ENCODE results near the gene GLDN. TPM values are rescaled to one million over a fixed set of nuclear protein-coding genes. Genes with fewer than 3 reads are reported as not detected.

GLDN gene
- total RNA-seq, 4 donors from 2014 or later: 68.6 to 85.4 (median 79.3) TPM

GRCh38 chr15:51380999-51381806, 39.7 kb downstream of the GLDN start:
- 21 to 28% methylated on average over 14 of the region's 14 CpGs for WGBS, 2 donors
- DNase-seq (ENCODE audit: low spot score in 2 of 2): peak in 1 of 2 donors; percentile 60
- no peaks in the 10 kb centered on the region for H3K27me3 ChIP-seq
- no peak overlapping the region for H3K4me3 ChIP-seq
- no peaks in the 10 kb centered on the region for H3K9me3 ChIP-seq
- TF ChIP-seq EP300 (IDR thresholded peaks at IDR 0.05): no peak
- TF ChIP-seq CTCF (IDR thresholded peaks at IDR 0.05): peak; percentile 81 to 95 (median 87)
- H3K27ac ChIP-seq: no peak overlapping the region
- H3K36me3 ChIP-seq: no peaks in the 10 kb centered on the region
- H3K4me1 ChIP-seq: peaks cover 0 to 11% (median 0%) of the 10 kb centered on the region in 4 donors

GRCh38 chr15:51382787-51383186, 41.3 kb downstream of the GLDN start:
- no peak overlapping the region for H3K27ac ChIP-seq
- TF ChIP-seq POLR2A (IDR thresholded peaks at IDR 0.05) (no peak), CTCF (IDR thresholded peaks at IDR 0.05) (peak in 3 of 5 experiments; percentile 23 to 50 (median 41)), EP300 (IDR thresholded peaks at IDR 0.05) (no peak)
- H3K9me3 ChIP-seq: no peaks in the 10 kb centered on the region
- H3K36me3 ChIP-seq: no peaks in the 10 kb centered on the region
- DNase-seq (ENCODE audit: low spot score in 2 of 2): peak in 1 of 2 donors; percentile 36
- peaks cover 0 to 11% (median 0%) of the 10 kb centered on the region in 4 donors for H3K4me1 ChIP-seq
- no peak overlapping the region for H3K4me3 ChIP-seq
- 20 to 29% methylated on average over 4 of the region's 4 CpGs for WGBS, 2 donors
- no peaks in the 10 kb centered on the region for H3K27me3 ChIP-seq

GRCh38 chr15:51386029-51386428, 44.6 kb downstream of the GLDN start:
- no peaks in the 10 kb centered on the region for H3K36me3 ChIP-seq
- H3K4me3 ChIP-seq: no peak overlapping the region
- 70 to 73% methylated on average over 7 to 8 of the region's 8 CpGs for WGBS, 2 donors
- H3K4me1 ChIP-seq: peaks cover 0 to 2% (median 0%) of the 10 kb centered on the region in 4 donors
- no peak overlapping the region for H3K27ac ChIP-seq
- no peak for DNase-seq (ENCODE audit: low spot score in 2 of 2)
- H3K9me3 ChIP-seq: no peaks in the 10 kb centered on the region
- no peak for TF ChIP-seq EP300 (IDR thresholded peaks at IDR 0.05)
- no peak for TF ChIP-seq POLR2A (IDR thresholded peaks at IDR 0.05)
- TF ChIP-seq CTCF (IDR thresholded peaks at IDR 0.05): no peak
- H3K27me3 ChIP-seq: no peaks in the 10 kb centered on the region

GRCh38 chr15:51386486-51386885, 45.0 kb downstream of the GLDN start:
- 84 to 90% methylated on average over 12 of the region's 12 CpGs for WGBS, 2 donors
- Histone ChIP-seq H3K36me3 (no peaks in the 10 kb centered on the region), H3K9me3 (no peaks in the 10 kb centered on the region), H3K27me3 (no peaks in the 10 kb centered on the region), H3K27ac (no peak overlapping the region), H3K4me1 (no peaks in the 10 kb centered on the region), H3K4me3 (no peak overlapping the region)
- TF ChIP-seq CTCF (IDR thresholded peaks at IDR 0.05): no peak
- DNase-seq (ENCODE audit: low spot score in 2 of 2): no peak

GRCh38 chr15:51386960-51387698, 45.7 kb downstream of the GLDN start:
- Histone ChIP-seq H3K9me3 (no peaks in the 10 kb centered on the region), H3K36me3 (no peaks in the 10 kb centered on the region), H3K27ac (no peak overlapping the region), H3K27me3 (no peaks in the 10 kb centered on the region), H3K4me1 (no peaks in the 10 kb centered on the region), H3K4me3 (no peak overlapping the region)
- TF ChIP-seq POLR2A (IDR thresholded peaks at IDR 0.05): no peak
- TF ChIP-seq CTCF (IDR thresholded peaks at IDR 0.05): no peak
- TF ChIP-seq EP300 (IDR thresholded peaks at IDR 0.05): no peak
- DNase-seq (ENCODE audit: low spot score in 2 of 2): no peak
- WGBS, 2 donors: 79 to 83% methylated on average over 10 of the region's 10 CpGs

Measured in tibial nerve (tissue), 4 donors.